ENCODE measurements around the gene ASPSCR1.

ASPSCR1 gene, protein sequence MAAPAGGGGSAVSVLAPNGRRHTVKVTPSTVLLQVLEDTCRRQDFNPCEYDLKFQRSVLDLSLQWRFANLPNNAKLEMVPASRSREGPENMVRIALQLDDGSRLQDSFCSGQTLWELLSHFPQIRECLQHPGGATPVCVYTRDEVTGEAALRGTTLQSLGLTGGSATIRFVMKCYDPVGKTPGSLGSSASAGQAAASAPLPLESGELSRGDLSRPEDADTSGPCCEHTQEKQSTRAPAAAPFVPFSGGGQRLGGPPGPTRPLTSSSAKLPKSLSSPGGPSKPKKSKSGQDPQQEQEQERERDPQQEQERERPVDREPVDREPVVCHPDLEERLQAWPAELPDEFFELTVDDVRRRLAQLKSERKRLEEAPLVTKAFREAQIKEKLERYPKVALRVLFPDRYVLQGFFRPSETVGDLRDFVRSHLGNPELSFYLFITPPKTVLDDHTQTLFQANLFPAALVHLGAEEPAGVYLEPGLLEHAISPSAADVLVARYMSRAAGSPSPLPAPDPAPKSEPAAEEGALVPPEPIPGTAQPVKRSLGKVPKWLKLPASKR

DNA sequence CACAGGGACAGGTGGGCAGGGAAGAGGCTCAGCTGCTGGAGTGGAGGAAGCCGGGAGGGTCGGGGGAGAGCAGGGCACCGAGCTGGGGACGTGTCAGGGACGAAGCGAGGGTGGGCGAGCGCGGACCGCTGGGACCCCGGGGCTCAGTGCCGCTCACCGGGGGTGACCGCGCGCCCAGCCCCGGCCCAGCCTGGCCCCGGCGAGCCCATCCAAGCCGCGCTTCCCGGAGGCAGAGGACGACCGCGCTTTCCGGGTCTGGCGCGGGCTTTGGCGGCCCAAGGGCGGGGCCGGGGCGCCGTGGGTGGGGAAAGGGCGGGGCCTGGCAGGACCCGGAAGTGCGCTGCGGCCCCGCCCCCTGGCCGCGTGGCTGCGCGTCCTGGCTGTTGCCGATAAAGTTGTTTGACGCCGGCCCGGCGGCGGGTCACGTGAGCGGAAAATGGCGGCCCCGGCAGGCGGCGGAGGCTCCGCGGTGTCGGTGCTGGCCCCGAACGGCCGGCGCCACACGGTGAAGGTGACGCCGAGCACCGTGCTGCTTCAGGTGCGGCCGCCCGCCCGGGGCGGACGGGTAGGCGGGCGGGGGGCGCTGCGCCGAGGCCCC is at the start of gene ASPSCR1:
Gene ASPSCR1 (plus strand): TSS at position 419 of the 598 bp plus-strand sequence. CDS start 18 bp downstream, at position 437.
- DNase-seq: peak; percentile 91

DNA sequence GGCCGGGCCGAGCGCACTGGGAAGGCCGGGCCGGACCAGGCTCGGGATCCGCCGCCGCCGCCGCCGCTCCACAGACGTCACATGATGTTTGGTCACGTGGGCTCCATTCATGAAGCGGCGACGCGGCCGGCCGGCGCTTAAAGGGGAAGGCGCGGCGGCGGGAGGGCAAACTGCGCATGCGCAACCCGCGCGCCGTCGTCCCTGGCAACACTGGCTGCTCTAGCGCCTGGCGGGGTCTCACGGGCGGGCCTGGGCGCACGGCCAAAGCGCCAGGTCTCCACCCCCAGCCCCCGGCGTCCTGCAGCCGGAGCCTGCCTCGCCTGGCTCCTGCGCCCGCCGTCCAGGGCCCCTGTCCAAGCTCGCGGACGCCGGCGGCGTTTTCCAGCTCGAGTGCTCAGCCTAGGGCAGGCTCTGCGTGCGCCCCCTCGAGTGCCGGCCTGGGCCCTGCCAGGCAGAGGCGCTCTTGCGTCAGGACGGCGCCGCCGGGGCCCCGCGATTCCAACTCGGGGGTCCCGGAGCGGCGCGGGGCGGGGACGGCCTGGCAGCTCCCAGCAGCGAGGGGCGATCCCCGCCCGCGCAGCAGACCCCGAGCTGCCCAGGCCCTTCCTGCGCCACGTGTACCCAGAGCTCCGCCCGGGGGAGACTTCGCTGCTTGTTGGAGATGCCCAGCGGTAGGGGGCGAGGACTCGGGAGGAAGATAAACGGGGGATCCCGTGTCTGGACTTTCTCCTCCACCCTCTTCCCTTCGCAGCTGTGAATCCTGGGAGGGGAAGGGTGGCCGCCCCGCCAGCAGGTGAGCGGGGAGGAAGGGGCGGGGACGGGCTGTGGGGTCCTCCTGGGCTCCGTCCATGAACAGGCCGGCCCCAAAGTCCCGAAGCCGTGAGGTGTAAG is 49.5 kb upstream of the ASPSCR1 start, which contains the start of gene MAFG:
Gene MAFG (minus strand): TSS at position 83 of the 891 bp plus-strand sequence. CDS start 4,550 bp downstream, outside the sequence.
- DNase-seq: peak; percentile 99

DNA sequence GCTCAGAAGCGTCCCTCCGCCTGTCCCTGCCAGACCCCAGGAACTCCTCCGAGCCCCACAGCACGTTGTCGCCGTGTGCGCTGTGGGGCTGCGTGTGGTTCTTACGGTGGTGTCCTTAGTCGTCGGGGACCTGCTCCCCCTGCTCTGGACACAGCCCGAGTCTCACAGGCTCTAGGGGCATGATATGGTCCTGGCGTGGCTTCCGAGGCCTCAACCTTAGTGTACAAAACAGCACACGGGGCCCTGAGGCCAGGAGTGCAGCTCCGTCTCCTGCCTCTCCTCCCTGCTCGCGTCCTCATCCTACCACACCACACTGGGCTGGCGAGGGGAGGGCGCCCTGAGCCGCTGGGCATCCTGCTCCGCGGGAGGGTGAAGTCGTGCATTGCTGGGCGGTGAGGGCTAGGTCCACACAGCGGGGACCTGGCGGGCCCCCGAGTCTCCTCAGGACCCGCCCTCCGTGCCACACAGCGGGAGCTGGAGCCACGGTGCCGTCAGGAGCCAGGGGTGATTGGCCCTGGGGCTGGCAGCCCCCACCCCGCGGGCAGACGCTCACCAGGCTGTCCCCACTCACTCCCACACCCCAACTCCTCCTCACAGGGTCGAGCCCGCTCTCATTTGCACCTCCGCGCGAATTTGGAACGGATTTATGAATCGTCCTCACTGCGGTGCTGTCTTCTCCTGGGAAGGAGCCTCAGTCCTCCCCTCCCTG is 48.7 kb upstream of the ASPSCR1 start:
- DNase-seq: peak; percentile 58

DNA sequence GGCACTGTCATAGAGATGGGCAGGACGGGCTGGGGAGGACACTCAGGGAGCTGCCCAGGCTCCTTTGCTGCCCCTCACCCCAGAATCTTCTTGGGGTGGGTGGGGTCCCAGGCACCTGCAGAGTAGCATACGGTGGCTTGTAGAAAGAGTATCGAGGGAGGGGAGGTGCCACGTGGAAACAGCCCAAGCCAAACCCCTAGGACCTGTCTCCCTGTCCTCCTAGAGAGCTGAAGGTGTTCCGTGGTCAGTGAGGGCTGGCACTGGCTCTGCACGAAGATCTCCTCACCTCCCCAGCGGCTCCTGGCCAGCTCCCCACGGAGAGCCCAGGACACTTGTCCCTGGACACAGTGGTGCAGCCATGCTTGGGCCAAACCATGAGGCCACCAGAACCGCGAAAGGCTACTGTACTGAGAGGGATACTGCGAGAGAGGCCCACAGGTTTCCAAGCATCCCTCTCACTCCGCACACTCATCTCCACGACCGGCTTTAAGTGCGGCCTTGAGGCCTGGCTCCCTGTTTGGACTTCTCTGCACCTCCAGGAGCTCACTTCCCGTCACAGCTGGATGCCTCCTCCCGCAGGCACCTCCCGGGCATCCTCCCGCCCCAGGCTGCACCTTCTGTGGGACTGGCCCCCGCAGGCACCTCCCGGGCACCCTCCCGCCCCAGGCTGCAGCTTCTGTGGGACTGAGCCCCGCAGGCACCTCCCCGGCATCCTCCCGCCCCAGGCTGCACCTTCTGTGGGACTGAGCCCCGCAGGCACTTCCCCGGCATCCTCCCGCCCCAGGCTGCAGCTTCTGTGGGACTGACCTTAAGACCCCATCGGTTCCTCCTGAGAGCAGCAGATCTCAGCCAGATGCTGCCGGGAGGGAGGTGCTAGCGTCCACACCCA is 47.9 kb upstream of the ASPSCR1 start:
- no peak for DNase-seq

DNA sequence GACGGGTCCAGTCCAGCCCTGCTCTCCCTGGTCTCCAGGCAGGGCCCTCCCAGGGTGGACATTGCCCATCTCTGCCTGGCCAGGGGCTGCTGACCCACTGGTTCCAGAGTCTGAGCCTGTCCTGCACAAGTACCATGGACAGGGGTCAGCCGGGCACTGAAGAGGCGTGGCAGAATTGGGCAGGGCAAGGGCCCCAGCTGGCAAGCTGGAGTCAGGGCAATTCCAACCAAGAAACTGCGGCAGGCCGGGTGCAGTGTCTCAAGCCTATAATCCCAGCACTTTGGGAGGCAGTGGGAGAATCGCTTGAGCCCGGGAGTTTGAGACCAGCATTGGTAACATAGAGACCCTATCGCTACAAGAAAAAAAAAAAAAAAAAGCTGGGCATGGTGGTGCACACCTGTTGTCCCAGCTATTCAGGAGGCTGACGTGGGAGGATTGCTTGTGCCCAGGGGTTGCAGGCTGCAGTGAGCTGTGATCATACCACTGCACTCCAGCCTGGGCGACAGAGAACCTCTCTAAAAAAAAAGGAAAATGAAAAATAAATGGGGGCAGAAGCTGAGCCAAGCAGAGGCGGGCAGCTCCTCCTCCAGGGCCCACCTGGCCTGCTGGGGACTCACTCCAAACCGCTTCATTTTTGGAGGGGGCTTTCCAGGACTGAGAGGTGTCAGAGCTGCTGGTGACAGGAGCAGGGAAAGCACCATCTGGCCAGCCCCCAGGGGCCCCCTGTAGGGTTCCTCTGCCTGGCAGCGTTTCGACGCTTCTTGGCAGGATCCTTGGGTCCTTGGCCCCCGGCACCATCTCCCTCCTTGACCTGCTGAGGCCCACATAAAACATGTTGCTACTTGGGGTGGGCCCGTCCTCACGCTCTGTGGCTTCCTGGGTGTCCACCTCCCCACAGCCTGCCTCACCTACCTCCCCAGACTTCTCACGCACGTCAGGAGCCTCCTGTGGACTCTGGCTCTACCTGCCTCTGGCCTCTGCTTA is 47.0 kb upstream of the ASPSCR1 start:
- no peak for DNase-seq

DNA sequence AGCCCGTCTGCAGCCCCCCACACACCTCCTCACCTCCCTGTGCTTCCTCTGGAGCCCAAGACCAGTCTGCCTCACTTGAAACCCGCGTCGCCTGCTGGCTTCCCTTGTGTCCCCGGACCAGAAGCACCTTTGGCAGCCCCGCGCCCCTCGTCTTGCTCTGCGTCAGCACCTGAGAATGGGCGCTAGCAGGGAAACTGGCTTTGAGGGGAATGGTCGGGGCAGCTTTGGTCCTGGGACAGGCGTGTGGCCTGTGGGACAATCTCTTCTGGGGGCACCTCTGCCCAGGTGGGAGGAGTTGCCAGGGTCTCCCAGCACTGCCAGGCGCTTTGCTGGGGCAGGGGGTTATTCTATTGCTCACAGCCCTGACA is 46.3 kb upstream of the ASPSCR1 start:
- no peak for DNase-seq

DNA sequence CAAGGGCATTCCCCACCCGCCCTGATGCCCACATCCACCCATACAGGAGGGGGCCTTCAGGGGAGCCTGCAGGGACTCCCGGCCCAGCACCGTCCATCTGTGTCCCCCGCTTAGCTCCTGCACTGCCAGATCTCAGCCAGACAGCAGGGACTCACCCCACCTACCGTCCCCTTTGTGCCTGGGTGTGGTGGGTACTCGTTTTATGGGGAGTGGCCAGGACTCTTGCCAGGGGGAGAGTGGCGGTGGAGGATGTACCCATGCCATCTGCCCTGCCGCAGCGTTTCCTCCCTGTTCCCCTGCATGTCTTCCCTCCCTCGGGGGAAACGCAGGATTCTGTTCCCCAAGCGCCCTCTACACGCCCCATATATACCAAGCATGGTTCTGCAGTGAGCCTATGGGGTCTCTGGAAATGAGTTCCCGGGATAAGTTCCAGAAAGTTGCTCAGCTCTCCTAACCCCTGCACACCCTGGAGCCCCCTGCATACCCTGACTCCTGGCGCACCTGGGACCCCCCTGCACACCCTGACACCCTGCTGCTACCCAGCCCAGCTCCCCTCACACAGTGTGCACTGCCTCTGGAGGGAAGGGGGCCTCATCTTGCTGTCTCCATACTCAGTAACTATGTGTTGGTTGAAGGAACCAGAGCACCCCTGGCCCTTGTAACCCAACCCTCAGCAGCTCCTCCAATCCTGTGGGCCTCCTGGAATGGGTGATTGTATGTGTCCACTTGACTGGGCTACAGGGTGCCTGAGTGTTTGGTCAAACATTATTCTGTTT is 45.7 kb upstream of the ASPSCR1 start:
- no peak for DNase-seq

DNA sequence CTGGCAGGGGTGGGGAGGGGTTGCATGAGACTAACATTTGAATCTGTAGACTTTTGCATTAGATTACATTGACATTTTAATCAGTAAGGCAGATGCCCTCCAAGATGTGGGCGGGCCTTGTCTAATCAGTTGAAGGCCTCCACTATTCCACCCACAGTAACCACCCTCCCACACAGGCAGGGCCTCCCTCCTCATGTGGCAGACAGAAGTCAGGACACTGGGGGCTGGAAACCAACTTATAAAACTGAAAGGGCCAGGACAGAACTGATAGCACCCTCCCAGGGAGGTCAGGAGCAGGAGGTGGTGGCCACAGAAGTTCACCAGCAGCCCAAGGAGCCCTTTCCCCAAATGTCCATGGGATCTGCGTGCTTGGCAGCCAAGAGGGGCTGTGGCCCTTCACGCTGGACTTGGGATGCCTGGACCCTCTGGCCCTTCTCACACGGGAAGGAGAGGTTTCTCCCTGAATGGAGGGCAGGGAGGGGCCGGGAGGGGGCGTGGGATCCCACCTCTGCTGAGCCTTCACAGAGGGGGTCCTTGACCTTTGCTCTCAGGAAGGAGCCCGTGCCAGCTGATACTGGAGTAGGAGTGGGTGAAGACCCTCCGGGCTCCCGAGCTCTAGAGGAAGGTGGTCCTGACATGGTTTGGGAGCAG is 45.0 kb upstream of the ASPSCR1 start:
- no peak for DNase-seq

DNA sequence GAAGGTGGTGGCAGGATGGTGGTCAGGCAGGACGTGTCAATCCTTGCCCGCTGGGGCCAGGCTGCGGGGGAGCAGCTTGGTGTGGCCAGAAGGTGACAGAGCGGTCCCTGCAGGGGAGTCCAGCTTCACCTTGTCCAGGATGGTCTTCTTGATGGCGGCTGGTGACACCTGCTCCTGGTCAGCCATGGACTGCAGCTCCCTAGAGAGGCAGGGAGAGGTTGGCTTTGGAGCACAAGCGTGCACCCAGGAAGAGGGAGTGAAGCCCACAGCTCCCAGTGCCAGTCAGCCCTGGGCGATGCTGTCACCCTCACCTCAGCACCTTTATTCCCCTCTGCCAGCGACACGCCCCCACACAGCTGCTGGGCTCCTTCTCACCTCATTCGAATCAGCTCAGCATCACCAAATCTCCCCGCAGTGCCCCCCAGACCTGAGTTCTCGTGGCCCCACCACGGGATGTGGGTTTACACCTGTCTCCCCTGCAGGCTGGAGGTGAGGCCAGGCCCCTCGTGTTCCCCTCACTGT is 44.2 kb upstream of the ASPSCR1 start:
- no peak for DNase-seq

DNA sequence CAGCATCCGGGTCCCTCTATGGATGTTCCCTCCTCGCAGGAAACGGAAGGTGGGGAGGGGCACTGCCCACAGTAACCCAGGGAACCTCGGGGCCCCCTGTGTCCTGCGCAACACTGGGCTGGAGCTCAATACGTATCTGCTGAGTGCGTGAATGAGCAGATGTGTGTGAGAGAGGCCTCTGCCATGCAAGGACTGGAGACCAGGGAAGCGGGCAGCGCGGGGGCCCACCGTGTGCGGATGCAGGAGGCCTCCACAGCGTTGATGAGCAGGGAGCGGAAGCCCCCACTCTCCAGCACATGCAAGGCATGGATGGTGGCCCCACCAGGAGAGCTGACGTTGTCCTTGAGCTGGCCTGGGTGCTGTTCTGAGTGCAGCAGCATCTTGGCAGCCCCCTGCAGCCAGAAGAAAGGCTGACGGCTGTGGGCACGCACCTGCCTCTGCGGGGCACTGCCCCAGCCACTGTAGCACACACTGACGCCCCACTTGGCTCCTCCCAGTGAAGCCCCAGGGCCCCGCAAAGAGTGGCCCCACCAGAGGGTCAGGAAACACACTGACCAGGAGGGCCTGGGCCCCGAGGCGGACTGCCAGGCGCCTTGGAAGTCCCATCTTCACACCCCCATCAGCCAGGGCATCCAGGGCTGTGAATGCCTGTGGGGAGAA is 43.2 kb upstream of the ASPSCR1 start:
- DNase-seq: no peak

DNA sequence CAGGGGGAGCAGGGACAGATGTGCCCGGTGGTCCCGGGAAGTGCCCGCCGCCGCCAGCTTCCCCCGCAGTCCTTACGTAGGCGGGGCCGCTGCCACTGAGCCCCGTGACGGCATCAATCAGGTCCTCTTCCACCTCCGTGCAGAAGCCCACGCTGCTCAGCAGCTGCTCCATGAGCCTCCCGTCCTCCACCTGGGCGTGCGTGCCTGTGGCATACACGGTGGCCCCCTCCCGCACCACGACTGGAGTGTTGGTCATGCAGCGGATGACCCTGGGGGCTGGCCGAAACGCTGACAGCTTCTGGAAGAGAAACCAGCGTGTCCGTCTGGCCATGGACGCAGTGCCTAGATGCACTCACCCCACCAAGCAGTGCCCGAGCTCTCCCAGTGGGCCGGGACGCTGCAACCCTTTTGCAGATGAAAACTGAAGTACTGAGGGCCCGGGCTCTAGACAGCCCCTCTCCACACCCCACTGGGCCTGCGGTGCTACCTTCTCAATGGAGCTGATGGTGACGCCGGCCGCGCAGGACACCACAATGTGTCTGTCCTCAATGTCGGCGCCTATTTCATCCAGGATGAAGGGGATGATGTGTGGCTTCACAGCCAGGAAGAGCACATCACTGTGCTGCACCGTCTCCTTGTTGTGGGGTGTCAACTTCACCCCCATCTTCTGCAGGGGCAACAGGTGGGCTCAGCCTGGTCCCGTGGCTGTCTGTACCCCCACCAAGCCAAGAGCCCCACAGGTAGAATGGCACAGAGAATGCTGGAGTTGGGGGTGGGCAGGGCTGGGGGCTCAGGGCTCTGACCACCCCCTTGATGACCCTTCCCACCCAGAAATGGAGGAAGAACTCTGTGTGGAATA is 42.4 kb upstream of the ASPSCR1 start:
- no peak for DNase-seq

DNA sequence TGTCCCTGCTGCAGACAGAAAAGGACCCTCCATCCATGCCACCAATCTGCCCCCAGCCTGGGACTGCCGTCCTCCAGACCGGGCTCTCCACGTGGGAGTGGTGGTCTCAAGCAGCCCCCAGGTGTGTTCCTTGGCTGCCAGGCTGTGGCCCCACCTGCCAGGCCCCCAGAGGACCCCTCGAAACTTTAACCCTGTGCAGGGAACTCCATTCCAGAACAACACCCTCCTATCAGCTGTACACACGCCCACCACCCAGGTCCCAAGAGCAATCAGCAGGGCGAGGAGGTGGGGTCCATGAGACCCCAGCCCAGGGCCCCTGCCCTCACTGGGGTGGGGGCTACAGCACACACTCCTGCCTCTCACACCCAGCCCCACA is 41.7 kb upstream of the ASPSCR1 start:
- no peak for DNase-seq

DNA sequence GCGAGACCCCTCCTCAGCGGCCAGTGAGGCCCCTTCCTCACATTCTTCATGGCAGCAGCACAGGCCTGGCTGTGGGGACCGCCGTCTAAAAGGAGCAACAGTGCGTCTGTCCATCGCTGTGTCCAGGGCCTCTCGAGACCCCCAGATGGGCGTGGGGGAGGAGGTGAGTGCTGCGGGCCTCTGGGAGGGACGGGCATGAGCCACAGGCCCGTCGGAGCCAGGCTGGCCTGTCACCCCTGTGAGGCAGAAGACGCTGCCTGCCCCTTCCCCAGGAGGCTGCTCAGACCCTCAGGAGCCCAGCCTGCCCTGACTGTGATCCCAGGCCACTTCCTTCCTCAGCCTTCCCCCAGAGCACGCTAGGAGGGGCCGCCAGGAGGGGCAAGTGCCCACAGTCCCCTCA is 38.2 kb upstream of the ASPSCR1 start:
- no peak for DNase-seq

DNA sequence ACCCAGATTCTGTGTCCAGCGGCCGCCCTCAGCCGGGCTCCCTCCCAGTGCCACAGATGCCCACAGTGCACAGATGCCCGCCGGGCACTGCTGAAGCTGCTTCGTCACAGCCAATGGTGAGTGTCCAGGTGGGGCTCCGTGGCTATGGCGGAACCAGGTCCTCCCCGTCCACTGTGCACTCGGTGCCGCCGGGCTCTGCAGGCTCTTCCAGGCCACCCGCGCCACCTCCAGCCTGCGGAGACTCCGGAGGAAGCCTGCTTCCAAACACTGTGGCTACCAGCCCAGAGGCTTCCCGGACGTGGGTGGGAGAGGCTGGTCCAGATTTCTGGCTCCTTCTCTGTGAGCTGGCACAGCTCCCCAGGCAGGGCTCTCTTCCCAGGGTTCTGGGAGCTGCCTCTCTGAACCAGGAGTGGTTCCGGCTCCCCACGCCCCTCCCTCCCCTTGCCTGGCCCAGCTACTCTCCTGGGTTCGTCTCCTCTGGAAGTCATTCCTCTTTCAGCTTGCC is 37.5 kb upstream of the ASPSCR1 start:
- DNase-seq: no peak

DNA sequence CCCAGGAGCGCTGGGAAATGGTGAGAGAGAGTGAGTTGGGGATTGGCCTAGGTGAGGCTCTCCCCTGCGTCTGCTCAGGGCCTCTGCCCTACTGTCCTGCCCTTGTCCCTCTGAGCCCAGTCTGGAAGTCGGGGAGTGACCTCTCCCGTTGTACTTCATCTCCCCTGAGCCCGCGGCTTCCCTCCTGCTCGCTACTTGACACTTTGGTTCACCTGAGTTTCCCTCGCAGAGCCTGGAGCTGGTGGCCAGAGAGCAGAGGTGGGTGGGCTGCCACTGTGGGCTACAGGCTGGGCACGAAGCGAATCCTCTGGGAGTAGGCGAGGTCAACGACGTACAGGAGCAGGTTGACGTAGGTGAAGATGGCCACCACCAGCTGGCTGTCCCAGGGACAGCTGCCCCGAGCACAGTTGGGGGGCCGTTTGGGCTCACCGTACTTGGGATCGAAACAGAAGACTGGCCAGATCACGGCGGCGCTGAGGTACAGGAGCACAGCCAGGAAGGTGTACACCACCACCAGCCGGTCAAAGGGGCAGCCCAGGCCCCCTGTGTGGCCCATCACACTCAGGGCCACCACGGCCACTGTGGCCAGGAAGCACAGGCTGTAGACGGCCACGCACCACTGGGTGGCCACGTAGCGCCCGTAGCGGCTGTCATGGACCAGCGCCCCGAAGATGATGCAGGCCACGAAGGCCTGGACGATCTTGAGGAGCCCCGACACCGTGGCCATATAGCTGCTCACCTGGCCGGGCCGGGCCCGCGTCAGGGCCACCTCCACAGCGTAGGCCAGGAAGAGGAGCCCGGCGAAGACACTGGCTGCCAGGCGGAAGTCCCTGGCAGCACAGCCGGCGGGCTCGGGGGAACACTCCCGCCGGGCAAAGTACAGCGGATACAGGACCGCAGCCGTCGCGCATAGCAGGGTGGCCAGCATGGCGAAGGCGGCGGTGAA is 36.6 kb upstream of the ASPSCR1 start:
- DNase-seq: no peak

Measured in retina (tissue), 1 donor.